MM.1S (cell line): ENCODE results near the gene TADA2B.

Experiments
- EZH2 ChIP-seq: fragments of 300-600 bp; sonication (generic); optimal IDR thresholded peaks from 2 replicates; pipeline ENCODE3; 2017; ENCODE audit warnings: low read depth, mild to moderate bottlenecking, antibody characterized with exemption, low read length, mixed read lengths
- EZH2phosphoT487 ChIP-seq: fragments of 300-600 bp; sonication (generic); IDR thresholded peaks from 2 replicates; pipeline ENCODE4 v1.6.1; 2018; ENCODE audit warnings: antibody characterized with exemption, low read length
- TF ChIP-seq, protein P1 (sequence below): fragments of 300-600 bp; sonication (generic); IDR thresholded peaks from 2 replicates; pipeline ENCODE4 v1.5.1; 2016; ENCODE audit warnings: antibody characterized with exemption, low read length, mixed read lengths

DNA sequence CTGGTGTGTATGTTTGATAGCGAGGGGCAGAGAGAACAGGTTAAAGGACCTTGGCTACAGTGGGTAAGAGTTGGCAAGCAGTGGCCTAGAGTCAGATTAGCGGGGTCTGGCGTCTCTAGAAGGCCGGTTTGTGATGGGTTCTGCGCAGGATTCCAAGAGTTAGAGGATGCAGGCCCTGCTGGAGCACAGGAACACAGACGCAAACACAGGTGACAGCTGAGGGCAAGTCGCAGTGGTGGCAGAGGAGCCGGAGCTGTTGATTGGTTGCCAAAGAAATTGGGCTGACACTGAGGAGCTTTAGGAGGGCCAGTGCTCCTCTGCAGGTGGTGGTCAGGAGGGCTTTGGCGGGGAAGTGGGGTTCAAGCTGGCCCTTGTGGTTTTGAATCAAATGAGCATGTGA, 3.8 kb downstream of the TADA2B start:
- no peak for TF ChIP-seq EZH2
- TF ChIP-seq, protein P1, sequence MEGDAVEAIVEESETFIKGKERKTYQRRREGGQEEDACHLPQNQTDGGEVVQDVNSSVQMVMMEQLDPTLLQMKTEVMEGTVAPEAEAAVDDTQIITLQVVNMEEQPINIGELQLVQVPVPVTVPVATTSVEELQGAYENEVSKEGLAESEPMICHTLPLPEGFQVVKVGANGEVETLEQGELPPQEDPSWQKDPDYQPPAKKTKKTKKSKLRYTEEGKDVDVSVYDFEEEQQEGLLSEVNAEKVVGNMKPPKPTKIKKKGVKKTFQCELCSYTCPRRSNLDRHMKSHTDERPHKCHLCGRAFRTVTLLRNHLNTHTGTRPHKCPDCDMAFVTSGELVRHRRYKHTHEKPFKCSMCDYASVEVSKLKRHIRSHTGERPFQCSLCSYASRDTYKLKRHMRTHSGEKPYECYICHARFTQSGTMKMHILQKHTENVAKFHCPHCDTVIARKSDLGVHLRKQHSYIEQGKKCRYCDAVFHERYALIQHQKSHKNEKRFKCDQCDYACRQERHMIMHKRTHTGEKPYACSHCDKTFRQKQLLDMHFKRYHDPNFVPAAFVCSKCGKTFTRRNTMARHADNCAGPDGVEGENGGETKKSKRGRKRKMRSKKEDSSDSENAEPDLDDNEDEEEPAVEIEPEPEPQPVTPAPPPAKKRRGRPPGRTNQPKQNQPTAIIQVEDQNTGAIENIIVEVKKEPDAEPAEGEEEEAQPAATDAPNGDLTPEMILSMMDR: no peak
- TF ChIP-seq EZH2phosphoT487: no peak
